Measurements from ENCODE around the gene HOXC12. TPM values are rescaled to one million over a fixed set of nuclear protein-coding genes. Genes with fewer than 3 reads are reported as not detected.

The HOXC12 gene
- total RNA-seq, 6 experiments from 2014 or later, result not detected

DNA sequence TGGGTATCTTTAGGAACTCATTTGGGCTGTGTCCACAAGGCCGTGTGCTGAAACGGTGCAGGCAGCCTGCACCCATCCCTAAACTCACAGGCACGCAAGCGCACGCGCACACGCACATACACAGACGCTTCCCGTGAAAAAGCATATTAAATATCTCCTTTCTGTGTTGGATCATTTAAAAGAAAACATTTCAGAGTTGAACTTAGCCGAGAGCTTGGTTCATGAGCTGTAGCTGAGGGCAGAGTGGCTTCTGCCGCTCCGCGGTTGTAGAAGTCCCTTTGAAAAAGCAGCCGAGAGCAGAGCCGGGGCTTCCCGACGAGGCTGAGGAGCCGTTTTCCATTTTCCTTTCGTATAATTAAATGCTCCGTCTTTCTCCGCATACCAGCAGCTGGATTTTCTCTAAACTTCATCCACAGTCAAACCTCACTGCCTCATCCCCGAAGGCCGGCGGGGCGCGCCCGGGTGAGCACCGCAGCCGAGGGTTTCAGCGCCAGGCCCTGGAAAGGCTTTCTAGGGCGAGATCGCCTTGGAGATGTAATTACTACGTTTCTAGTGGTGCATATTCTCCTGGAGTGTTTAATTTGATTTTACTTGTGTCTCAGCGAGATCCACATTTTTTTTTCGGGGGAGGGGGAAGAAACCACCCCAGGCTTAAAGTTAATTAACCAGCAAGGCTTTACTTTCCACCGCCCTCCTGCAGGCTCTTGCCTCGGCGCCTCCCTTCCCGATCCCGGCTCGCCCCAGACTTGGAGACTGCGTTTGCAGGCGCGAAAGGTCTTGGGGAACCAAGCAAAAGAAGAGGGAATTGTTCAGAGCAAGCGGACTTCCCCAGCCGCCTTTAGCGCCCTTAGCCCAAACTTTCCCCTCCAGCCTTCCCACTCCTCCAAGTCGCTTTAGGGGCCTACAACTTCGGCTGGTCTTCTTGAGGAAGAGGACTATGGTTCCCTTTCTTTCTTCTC is 19.0 kb upstream of the HOXC12 start:
- Mint-ChIP-seq H3K4me3 (peak overlapping the region; percentile 41), H3K4me1 (ENCODE audit: low read depth) (peaks cover 6% of the 10 kb centered on the region), H3K27me3 (ENCODE audit: insufficient read depth) (peaks cover 80% of the 10 kb centered on the region), H3K27ac (no peak overlapping the region), H3K9me3 (no peaks in the 10 kb centered on the region), H3K36me3 (ENCODE audit: low read depth) (no peaks in the 10 kb centered on the region)
- DNase-seq, result no peak
- TF ChIP-seq CTCF (IDR thresholded peaks at IDR 0.05), result no peak

DNA sequence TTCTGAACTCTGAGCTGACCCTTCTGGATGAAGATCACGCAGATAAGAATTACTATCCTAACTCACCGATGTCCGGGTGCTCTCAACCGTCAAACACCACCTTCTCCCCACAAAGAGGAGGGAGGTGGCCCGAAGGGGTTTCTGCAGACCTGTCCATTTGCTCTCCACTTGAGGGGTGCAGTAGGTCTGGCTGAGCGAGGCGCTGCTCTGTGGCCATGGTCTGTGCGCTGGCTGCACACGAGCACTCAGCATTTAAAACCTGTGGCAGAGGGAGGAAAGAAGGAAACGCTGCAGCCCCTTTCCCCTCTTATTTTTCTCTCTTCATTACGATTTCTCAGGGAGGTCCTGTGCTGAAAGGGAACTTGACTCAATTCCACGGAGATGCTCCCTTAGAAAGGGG is 17.6 kb upstream of the HOXC12 start:
- no peak for TF ChIP-seq CTCF (IDR thresholded peaks at IDR 0.05)
- H3K27me3 Mint-ChIP-seq (ENCODE audit: insufficient read depth), result peaks cover 76% of the 10 kb centered on the region
- H3K36me3 Mint-ChIP-seq (ENCODE audit: low read depth), result no peaks in the 10 kb centered on the region

DNA sequence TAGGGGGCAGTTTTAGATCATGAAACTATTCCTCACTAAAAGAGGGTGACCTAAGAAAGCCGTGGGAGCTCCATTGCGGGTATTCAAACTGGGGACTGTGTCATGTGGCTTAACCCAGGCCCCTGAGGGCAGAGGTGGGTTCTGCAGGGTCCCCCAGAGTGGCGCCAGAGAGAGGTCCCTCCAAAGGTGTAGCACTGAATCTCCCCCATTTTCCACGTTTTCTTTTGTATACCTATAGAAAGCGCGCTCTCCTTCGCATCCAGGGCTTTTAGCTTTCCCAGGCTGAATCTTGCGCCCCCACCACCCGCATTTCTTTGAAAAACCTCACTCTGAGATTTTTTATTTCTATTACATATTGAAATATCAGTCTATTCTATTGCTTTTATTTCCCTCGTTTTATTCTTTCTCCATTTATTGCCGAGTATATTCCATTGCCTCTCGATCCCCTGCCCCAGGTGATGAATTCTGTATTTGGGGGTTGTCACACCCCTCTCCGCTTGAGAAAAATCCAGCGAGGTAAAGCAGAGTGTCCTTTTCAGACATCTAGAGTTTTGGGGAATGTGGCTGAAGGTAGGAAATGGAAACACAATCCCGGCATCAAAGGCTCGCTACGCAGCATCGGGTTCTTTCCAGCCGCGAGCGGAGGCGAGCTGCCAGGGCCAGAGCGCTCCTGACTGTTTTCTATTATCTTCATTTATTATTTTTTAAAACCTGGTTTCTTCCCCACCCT is 16.9 kb upstream of the HOXC12 start:
- Mint-ChIP-seq H3K27ac (no peak overlapping the region), H3K9me3 (no peaks in the 10 kb centered on the region), H3K27me3 (ENCODE audit: insufficient read depth) (peaks cover 73% of the 10 kb centered on the region), H3K4me3 (no peak overlapping the region), H3K4me1 (ENCODE audit: low read depth) (peaks cover 6% of the 10 kb centered on the region), H3K36me3 (ENCODE audit: low read depth) (no peaks in the 10 kb centered on the region)
- TF ChIP-seq CTCF (IDR thresholded peaks at IDR 0.05), result no peak
- DNase-seq, result no peak

More for the DNA sequence above, 17.6 kb upstream of the HOXC12 start:
- H3K4me1 Mint-ChIP-seq (ENCODE audit: low read depth), result peaks cover 6% of the 10 kb centered on the region
- no peak overlapping the region for H3K27ac Mint-ChIP-seq
- no peak for DNase-seq
- H3K4me3 Mint-ChIP-seq, result no peak overlapping the region
- H3K9me3 Mint-ChIP-seq, result no peaks in the 10 kb centered on the region

DNA sequence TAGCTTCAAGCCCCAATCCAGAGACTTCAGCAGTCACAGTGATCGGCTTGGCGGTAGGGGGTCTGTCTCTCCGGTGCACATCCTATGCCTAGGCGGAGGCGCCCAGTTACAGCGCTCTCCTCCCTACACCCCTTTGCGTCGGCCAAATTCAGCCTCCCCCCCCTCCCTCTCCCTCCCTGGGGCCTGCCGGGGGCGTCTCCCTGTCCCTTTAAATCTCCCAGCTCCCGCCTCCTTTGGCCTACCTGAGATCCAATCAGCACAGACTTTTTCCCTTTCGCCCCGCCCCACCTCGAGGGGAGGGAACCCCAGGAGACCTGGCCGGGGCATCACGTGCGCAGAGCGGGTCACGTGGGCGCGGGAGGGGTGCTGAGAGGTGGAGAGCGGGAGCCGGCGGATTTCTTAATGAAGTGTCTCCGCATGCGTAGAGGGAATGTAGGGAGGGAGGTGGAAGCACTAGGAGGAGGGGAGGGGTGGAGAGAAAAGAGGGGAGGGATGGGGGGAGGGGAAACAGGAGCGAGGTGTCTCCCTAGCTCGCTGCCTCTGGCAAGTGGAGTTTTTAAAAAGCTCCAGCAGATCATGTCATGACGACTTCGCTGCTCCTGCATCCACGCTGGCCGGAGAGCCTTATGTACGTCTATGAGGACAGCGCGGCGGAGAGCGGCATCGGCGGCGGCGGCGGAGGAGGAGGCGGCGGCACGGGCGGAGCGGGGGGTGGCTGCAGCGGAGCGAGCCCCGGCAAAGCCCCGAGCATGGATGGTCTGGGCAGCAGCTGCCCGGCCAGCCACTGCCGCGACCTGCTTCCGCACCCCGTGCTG is 16.2 kb upstream of the HOXC12 start, which contains the start of gene HOXC13:
Gene HOXC13 (plus strand): TSS at position 506 of the 815 bp plus-strand sequence. CDS start 76 bp downstream, at position 582.
- Mint-ChIP-seq H3K27ac (no peak within 1 kb of the TSS), H3K9me3 (no peaks in the 10 kb centered on the region), H3K4me1 (ENCODE audit: low read depth) (peaks cover 6% of the 10 kb centered on the region), H3K36me3 (ENCODE audit: low read depth) (no peaks in the 10 kb centered on the region), H3K27me3 (ENCODE audit: insufficient read depth) (peaks cover 74% of the 10 kb centered on the region), H3K4me3 (no peak within 1 kb of the TSS)
- DNase-seq, result no peak
- no peak for TF ChIP-seq CTCF (IDR thresholded peaks at IDR 0.05)

All from HFFc6 (cell line).